Activated CD8-positive, alpha-beta memory T cell treated with anti-CD3 and anti-CD28 coated beads for 1 hour (primary cell): ENCODE data around the gene ACY1.

Experiments used
- DNase-seq, 2 donors: peaks; one replicate each; pipeline ENCODE4 v3.0.0-alpha.2; 2020; ENCODE audit warnings: low read depth in 1 of 2; ENCODE audit errors: extremely low read depth in 1 of 2

ACY1 gene

DNA sequence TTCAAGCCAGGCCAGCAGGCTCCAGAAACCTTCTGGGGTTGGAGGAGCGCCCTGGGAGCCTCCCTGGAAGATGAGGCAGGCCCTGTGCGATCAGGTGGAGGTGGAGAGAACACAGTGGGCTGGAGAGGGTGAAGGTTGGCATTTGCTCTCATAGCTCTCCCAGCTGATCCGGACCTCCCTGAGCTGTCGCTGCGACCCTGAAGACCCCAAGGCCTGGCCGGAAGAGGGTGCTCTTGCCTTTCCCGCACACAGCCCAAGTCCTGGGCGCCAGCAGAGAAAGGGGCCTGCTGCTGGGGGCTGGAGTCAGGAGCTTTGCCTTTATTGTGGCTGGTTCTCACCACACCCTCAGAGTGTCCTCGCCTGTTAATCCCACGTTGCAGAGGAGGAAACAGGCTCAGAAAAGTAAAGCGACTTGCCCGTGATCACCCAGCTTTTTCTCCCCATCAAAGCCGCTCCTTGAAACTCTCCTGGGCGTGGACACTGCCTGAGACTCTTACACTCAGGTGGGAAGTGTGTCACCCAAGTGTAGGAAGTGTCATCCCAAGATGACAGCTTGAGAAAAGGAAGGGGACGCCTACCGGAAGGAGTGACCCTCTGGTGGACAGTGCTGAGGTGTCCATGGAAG is 20.9 kb downstream of the ACY1 start:
- no peak for DNase-seq

DNA sequence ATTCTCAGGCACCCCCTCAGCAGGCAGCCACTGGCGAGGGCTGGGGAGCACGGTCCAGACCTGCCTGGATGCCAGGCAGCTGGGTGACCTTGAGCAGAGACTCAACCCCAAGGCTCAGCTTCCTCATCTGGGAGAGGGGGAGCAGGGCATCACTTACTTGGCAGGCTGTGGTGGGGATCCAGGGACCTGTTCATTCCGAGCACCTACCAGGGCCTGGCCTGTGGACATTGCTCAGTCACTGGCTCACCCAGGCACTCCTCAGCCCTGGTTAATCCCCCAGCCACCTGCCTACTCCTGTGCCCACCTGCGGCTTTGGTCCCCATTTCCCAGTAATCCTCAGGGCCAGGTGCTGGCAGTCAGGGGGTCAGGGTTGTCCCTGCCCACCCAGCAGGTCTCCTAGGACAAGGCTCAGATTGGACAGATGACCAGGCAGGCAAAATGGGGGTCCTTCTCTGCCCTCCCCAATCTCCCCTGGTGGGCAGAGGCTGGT is 21.6 kb downstream of the ACY1 start:
- DNase-seq = no peak

DNA sequence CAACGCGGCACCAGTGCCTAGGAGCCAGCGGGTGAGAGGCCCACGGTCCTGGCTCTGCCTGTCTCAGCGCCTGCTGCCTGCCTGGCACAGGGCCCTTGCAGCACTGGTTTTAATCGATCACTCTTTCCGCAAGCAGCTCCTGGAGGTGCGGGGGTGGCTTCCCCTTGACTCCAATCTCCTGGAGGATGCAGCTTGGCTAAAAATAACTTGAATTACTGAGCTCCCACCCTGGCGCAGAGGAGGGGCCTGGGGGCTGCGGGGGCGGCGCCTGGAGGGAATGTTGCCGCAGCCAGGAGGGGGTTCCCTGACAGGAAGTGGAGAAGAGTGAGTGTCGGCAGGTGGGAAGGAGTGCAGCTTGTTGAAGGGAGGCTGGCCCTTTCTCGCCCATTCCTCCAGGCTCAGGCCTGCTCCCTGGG is 22.2 kb downstream of the ACY1 start:
- no peak for DNase-seq

DNA sequence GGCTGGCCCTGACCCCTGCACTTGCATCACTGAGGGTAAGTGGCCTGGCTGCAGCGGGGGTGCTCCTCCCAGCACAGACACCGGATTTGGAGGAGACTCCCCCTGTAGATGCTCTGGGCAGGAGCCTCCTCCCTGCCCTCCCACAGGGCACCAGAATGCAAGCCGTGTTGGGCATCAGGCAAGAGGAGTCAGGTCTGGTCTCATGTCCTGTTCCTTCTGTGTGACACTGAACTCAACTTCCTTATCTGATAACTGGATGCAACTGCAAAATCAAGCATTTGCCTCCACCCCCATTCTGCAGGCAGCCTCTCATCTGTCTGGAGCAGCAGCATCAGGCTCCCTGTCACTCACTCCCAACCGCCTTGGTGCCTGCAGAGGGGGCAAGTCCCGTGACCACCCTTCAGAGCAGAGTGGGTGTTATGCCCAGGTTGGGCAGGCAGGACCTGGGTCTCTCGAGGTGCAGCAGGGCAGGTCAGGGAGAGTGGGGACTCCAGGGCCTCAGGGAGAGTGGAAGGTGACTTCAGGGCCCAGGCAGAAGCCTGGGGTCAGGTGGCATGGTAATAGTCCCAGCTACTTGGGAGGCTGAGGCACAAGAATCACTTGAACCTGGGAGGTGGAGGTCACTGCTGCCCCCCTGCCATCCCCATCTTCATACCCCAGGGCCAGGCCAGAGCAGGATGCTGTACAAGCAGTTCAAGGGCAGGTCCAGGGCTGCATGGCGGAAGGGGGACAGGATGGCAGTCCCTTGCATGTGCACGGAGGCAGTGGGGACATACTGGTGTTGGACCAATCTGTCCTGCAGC is 22.9 kb downstream of the ACY1 start:
- no peak for DNase-seq

DNA sequence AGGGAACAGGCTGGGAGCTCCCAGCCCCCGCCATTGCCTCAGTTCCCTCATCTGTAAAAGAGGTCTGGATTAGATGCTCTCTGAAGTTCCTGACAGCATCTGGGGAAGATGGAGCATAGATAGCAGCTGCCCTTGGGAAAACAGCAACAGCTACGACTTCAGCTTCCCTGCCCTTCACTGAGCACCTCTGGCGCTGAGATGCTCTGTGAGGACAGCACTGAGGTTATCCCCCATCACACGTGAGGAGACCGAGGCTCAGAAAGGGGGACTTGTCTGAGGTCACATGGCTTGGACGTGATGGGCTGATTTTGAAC is 23.4 kb downstream of the ACY1 start:
- no peak for DNase-seq

DNA sequence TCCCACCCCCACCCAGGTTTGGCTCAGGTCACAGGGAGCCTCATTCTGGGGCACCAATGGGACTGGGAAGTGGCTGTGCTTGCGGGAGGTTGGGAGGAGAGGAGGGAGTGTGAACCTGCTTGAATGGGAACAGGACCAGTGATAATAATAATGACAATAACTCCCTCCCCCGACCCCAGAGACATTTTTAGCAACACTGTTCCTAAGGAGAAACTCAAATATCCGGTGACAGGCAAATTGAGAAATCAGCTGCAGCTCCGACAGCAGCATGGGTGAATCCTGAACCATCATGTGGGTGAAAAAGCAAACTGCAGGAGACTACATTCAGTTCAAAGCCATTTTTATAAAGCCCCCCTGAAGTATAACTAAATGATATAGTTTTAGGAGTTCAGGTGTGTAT is 24.0 kb downstream of the ACY1 start:
- no peak for DNase-seq

DNA sequence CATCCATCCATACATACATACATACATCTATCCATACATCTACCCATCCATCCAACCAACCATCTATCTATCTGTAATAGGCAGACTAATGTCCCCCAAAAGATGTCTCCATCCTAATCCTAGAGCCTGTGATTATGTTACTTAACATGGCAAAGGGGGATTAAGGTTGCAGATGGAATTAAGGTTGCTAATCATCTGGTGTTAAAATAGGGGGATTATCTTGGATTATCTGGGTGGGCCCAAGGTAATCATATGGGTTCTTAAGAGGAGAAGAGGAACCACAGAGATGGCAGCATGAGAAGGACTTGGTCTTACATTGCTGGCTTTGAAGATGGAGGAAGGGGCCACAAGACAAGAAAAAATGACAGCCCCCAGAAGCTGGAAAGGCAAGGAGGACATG is 27.1 kb downstream of the ACY1 start:
- no peak for DNase-seq

DNA sequence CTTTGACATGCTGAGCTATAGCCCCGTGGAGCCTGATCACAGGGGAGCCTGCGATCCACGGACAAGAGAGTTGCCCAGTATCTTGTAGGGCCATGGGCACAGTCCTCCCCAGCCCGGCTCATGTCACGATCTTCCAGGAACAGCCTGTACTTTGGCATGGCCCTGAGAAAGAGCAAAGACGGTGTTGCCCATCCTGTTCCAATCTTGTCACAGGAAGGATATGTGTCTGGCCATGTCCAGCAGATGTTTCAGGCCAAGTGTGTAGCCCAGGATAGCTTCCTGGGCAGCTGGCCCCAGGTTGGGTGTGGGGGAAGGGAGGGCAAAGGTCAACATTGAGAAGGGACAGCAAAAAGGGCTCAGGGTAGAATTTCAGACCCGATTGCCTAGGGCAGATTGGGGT is 29.4 kb downstream of the ACY1 start:
- DNase-seq = no peak

DNA sequence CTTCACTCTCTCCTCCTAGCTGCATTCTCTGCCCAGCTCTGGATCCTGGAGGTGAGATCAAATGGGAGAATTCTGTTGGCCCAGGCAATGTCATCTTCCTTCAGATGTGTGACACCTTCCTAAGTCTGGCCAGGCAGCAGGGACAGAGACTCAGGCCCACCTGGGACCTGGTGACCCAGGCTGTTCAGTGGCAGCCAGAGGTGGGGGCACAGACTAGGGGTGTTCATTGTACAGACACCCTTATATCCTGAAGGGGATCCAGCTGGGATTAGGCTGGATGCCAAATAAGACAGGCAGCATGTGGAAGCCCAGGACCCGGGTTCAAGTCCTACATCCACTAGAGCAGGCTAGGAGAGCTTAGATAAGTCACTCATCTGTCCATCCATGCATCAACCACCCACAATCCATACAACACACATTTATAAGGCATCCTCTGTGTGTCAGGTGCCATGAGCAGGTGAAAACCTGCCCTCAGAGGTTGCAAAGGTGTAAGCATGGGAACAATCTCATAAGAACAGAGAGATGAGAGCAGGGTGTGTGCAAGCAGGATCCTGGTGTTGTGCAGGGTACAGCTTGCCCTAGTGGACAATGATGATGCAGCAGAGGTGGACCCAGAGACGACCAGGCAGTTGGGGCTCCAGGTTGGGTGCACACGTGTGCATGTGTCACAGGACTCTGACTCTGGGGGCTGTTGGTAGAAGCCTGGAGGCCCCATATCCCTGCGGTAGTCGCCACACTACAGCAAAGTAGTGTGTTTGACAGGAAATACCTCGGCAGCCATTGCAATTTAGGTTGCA is 30.7 kb downstream of the ACY1 start:
- no peak for DNase-seq

DNA sequence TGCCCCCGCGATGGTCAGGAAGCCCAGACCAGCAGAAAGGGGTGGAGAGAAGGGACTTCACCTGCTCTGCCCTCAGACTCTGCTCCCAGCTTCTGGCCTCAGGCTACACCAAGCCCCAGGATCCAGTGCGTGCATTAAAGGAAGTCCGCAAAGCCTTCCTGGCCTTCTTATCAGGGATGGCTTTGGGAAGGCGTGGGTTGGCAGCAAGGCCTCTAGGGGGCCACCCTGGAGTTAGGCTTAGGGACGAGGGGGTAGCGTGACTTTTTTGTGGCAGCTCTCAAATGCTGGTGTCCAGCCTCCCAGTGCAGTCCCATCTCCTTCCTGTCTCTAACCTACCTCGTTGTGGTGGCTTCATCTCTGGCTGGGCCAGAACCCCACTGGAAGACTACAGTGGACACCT is 31.3 kb downstream of the ACY1 start:
- DNase-seq = no peak

DNA sequence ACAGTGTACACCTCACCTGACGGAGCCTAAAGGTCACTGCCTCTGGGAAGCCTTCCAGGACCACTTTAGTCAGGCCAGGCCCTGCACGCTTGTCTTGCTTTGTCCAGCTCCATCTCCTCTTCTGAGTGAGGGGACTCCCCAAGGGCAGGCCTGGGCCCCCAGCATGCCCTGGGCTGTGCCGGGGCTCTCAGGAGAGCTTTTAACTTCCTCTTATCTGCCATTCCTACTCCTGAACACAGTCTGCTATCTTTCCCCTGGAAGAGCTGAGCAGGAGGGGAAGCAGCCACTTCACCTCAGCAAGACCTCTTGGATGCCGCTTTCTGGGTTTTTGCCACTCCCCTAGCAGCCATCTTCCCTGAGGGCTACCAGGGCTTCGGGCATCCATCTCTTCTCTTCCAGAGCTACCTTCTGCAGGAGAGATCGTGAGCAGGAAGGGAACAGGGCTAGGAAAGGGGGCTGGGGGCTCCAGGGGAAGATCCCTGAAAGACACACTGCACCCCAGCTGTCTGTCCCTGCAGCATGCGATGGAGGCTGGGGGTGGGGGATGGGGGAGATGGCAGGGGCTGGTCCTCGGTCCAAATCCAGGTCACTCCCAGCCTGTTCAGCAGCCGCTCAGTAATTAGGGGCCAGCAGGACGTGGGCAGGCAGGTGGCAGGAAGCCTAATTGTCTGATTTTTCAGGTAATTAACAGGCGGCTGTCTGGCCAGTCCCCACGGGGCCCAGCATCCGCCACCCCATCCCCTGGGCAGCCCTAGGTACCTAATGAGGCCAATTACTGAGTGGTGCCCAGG is 32.3 kb downstream of the ACY1 start:
- DNase-seq = no peak

DNA sequence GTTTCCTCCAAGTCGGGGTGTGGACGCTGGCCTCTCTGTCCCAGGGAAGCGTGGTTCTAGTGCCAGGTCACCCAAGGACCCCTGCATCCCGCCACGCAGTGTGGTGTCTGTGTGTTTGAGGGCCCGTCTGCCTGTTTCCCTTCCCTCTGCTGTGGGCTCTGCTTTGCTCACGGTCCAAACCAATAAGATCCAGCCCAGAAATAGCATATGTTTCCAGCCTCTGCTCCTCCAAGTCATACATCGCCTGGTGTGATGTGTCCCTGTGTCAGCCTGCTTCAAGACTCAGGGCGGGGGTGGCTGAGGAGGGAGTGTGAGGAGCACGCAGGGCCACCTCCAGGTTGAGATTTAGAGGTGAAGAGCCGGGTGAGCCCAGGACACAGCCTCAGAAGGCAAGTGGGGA is 34.3 kb downstream of the ACY1 start:
- no peak for DNase-seq

DNA sequence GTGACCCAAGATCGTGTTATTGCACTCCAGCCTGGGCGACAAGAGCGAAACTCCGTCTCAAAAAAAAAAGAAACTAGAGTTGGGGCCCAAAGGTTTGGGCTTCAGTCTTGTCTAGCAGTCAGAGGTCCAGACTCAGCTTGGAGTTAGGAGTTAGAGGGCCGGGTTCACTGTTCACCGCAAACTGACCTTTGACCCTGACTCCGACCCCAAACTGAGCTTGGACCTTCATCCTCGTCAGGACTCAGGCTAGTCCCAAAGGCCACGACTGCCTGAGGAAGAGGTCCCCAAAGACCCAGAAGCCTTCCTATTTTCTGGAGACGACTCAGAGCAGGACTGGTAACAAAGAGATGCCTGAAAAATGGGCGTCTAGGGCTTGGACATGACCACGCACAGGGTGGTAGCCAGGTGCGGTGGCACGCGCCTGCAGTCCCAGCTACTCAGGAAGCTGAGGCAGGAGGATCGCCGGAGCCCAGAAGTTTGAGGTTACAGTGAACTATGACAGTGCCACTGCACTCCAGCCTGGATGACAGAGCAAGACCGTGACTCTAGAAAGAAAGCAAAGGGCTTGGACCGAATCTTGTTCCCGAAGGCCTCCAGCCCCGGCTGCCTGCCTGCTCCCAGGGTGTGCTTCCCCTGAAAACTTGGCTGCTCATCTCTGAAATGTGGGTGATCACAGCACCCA is 35.1 kb downstream of the ACY1 start:
- DNase-seq = no peak

DNA sequence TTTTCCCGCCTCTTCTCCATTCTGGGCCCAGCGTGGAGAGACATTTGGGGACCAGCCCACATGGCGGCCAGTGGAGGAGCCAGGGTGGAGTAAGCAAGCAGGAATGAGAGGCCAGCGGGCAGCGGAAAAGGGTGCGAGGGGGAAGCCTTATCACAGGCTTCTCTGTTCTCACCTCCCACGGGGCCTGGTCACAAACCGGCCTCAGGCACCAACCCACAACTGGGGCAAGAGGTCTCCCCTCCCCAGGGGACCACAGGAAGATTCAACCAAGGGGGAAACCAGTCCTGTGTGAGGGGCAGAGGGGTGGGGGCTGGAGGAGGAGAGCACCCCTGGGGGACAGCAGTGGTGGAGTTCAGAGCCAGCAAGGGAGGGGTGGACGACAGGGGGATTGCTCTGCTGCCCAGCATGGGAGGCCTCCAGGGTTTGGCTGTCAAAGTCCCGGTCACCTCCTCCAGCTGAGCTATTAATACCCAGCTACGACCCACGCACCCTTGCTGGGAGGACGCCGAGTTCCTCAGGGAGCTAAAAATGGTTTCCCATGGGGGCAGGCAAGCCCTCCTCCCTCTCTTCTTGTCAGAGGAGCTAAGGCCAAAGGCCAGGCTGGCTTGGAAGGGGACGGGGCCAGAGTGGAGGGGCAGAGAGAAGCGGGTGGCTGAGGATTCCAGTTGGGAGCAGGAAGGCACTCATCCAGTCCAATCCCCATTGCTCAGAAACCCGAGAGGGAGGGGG is 36.2 kb downstream of the ACY1 start:
- DNase-seq = no peak

DNA sequence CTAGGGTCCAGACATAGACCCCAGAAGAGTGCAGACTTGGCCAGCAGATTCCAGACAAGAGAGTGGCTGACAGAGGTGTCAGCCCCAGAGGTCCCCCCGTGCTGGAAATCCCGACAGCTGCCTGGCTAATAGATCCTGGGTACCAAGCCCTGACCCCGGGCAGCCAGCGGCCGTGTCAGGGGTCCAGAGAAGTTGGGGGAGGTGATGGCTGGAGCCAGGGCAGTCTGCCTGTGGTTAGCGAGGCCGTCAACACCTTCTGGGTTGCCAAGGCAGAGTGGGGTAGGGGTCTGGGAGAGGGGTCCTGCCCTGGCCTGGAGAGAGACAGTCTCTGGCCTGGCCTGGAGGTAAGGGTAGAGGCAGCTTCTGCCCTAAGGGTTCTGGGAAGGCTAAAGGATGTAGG is 37.5 kb downstream of the ACY1 start:
- no peak for DNase-seq

DNA sequence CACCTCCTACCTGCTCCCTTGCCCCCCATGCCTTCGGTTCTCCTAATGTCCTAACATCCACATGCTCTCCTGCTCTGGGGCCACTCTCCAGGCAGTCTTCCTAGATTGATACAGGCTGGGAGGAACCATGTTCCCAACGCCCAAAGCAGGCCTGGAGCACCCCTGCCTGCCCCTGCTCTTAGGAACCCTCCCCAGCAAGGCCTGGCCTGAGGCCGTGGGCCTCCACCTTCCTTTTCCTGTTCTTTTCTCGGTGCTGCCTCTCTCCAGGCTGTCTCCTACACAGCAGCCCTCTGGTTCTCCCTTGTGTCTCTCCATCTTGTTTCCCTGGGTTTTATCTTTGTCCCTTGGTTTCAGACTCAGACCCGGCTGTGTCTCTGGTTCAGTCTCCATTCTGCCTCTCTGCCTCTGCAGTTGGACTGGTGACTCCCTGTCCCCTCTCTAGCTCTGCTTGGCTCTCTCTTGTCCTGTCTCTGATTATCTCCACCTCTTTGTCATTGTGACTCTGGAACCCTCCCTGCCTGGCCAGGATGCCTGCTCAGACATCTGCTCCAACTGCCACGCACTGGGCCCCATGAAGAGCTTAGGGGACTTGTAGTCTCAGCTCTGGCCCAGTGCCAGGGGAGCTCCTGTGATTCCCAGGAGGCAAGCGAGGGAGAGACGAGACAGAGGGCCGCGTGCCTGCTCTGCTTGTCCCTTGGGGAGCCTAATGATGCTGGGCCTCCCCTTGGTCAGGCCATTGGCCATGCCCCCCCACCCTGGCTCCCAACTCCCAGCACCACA is 38.3 kb downstream of the ACY1 start:
- no peak for DNase-seq

DNA sequence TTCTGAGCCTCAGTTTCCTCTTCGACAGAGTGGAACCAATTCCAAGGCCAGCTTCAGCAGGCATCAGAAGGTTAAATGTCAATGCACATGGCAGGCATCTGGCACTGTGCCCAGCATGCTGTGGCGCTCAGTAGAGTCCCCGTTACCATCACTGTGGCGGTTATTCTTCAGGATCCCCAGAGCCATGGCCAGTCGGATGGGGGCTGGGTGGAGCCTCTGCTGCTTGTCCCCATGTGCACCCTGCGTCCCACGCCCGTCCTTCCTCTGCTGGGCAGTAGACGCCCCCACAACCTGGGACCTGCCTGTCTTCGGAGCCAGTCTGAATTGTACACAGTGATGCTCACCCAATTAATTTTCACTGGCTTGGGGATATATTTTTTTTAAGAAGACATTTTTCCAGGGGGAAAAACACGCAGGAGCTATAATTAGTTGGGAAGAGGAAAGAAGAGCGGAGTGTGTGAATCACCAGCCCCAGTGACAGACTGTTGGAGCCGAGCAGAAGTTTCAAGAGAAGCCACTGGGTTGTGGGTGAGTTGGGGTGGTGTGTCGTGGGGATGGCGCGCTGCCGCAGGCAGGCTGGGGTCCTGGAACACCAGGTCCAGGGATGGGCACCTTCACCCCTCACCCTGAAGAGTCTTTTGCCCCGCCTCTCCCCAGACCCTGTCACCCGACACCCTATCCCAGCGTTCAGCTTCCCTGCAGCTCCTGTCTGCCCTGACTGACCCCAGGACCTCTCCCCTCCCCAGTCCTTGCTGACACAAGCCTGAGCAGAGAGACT is 39.2 kb downstream of the ACY1 start:
- DNase-seq = no peak

DNA sequence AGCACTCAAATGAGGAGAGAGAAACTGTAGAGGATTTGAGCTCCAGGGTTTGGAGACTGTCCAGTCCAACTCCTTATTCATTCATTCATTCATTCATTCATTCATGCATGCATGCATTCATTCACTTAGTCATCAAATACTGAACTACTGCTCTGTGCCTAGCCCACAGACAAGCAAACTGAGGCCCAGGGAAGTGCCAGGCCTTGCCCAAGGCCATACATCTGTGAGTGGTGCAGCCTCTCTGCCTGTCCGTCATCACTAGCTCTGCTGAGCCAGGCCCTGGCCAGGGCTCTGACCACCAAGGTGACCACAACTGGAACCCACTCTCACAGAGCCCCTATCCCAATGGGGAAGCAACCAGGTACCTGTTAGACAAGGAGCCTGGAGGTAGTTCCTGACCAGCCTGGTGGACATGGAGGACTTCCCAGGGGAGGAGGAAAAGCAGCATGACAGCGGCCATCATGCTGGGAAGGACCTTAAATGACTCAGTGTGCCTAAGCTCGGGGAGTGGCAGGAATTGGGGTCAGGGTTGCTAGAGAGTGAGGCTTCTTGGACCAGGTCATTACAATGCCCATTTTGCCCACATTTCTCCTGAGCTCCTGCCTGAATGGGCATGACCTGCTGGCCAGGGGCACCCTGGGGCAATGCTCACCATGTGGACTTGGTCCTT is 39.9 kb downstream of the ACY1 start:
- DNase-seq = no peak
